ENCODE measurements around the gene PXMP4. TPM values are rescaled to one million over a fixed set of nuclear protein-coding genes. Genes with fewer than 3 reads are reported as not detected.

Gene PXMP4
- polyA plus RNA-seq, 2 of the 4 experiments (the other 2 are of a cell fraction), result 4.5 to 6.6 TPM

GRCh38 chr20:33687370-33687915 is 32.7 kb downstream of the PXMP4 start:
- Histone ChIP-seq H3K4me3 (no peak overlapping the region), H3K4me1 (peaks cover 23% of the 10 kb centered on the region), H3K4me2 (no peak overlapping the region), H3K27ac (no peak overlapping the region), H3K9me3 (no peaks in the 10 kb centered on the region)
- ChIA-PET POLR2A (interaction anchor here (1.3 kb wide), 1 partner anchor 24 kb away, joined by 3 read pairs; no protein-coding TSS in a partner anchor), CTCF (interaction anchor here (0.8 to 1.3 kb wide), 7 partner anchors 9 to 382 kb away, joined by 3 to 4 read pairs (median 3); partner anchors contain the start of genes ACTL10 and ZNF341)
- TF ChIP-seq REST (IDR thresholded peaks at IDR 0.05) (no peak), CTCF (IDR thresholded peaks at IDR 0.05) (no peak), HDAC2 (IDR thresholded peaks at IDR 0.05) (no peak), KDM5A (IDR thresholded peaks at IDR 0.05) (no peak), BHLHE40 (IDR thresholded peaks at IDR 0.05; ENCODE audit: low read depth, low read length) (no peak), NR3C1 (IDR thresholded peaks at IDR 0.05) (no peak), HEYL (CRISPR knock-in tag; IDR thresholded peaks at IDR 0.05) (no peak), MYC (IDR thresholded peaks at IDR 0.05; ENCODE audit: borderline replicate concordance, low read length) (no peak), JUN (IDR thresholded peaks at IDR 0.05) (no peak), HOXB5 (CRISPR knock-in tag; IDR thresholded peaks at IDR 0.05) (no peak), ZFP36 (IDR thresholded peaks at IDR 0.05; ENCODE audit: borderline replicate concordance, partially characterized antibody) (no peak), HOXB13 (CRISPR knock-in tag; IDR thresholded peaks at IDR 0.05; ENCODE audit: low read depth) (no peak), BCL3 (IDR thresholded peaks at IDR 0.05) (no peak), SMC3 (IDR thresholded peaks at IDR 0.05) (no peak), MAX (IDR thresholded peaks at IDR 0.05) (no peak)
- no peak for DNase-seq (ENCODE audit: low read depth in 1 of 2, low spot score in 1 of 2)
- ATAC-seq, result no peak
- no peak for FAIRE-seq
- WGBS (ENCODE audit: missing lambda C conversion rate), result 84% methylated on average over 8 of the region's 8 CpGs

- Histone ChIP-seq H3K9me3 (no peaks in the 10 kb centered on the region), H3K4me3 (peak overlapping the region; percentile 36), H3K4me1 (peaks cover 24% of the 10 kb centered on the region), H3K4me2 (peak overlapping the region; percentile 81), H3K27ac (peak overlapping the region; percentile 60 to 77)
- ChIA-PET POLR2A (interaction anchor here (1.3 kb wide), 1 partner anchor 23 kb away, joined by 3 read pairs; no protein-coding TSS in a partner anchor), CTCF (interaction anchor here (0.8 to 1.3 kb wide), 5 partner anchors 18 to 382 kb away, joined by 3 to 4 read pairs (median 3); partner anchors contain the start of genes ACTL10 and ZNF341)
- WGBS (ENCODE audit: missing lambda C conversion rate), result 80% methylated on average over 14 of the region's 14 CpGs
- FAIRE-seq, result no peak
- ATAC-seq, result no peak
- no peak for DNase-seq (ENCODE audit: low read depth in 1 of 2, low spot score in 1 of 2)
- no peak for TF ChIP-seq PBX3 (IDR thresholded peaks at IDR 0.05)
- TF ChIP-seq HMGXB4 (CRISPR knock-in tag; IDR thresholded peaks at IDR 0.05; ENCODE audit: borderline replicate concordance), result no peak
- TF ChIP-seq CTCF (IDR thresholded peaks at IDR 0.05), result no peak
- TF ChIP-seq MAFK (IDR thresholded peaks at IDR 0.05; ENCODE audit: partially characterized antibody), result no peak
- TF ChIP-seq ZSCAN20 (CRISPR knock-in tag; IDR thresholded peaks at IDR 0.05), result no peak
- TF ChIP-seq HES2 (IDR thresholded peaks at IDR 0.05), result no peak
- no peak for TF ChIP-seq JUNB (IDR thresholded peaks at IDR 0.05)
- no peak for TF ChIP-seq POLR2A (IDR thresholded peaks at IDR 0.05; ENCODE audit: low read length)
- TF ChIP-seq POLR2AphosphoS2 (conservative IDR thresholded peaks at IDR 0.05; ENCODE audit: low read length), result no peak
- TF ChIP-seq TFCP2L1 (CRISPR knock-in tag; IDR thresholded peaks at IDR 0.05), result no peak
These were observed 33.1 kb downstream of the PXMP4 start for GRCh38 chr20:33686984-33687366.

Data from A549 (cell line).